GM23248 (cell line): ENCODE measurements around the gene CEP63.

Experiments used
- EZH2 ChIP-seq: fragments of 200-600 bp; sonication (generic); IDR thresholded peaks from 2 replicates; pipeline ENCODE4 v1.6.1; 2018; ENCODE audit warnings: antibody characterized with exemption, mild to moderate bottlenecking; ENCODE audit not compliant: insufficient read depth, poor library complexity, severe bottlenecking
- EZH2phosphoT487 ChIP-seq: fragments of 200-600 bp; sonication (generic); IDR thresholded peaks from 2 replicates; pipeline ENCODE4 v1.6.1; 2018; ENCODE audit warnings: antibody characterized with exemption, moderate library complexity, mild to moderate bottlenecking, low read depth; ENCODE audit not compliant: insufficient read depth

GRCh38 chr3:134598763-134599545 is 113.1 kb downstream of the CEP63 start:
- TF ChIP-seq EZH2 = no peak
- no peak for TF ChIP-seq EZH2phosphoT487
